GM19043 (cell line): Measurements from ENCODE around the gene ADO.
A peak's percentile ranks its signal among the peaks of the same experiment; 100 is the strongest.

Experiments
- ATAC-seq: cut with Tn5 transposase; IDR thresholded peaks from one replicate; pipeline ENCODE4 v1.9.1; 2021; ENCODE audit warnings: low read depth; ENCODE audit not compliant: unreplicated experiment

ADO gene

DNA sequence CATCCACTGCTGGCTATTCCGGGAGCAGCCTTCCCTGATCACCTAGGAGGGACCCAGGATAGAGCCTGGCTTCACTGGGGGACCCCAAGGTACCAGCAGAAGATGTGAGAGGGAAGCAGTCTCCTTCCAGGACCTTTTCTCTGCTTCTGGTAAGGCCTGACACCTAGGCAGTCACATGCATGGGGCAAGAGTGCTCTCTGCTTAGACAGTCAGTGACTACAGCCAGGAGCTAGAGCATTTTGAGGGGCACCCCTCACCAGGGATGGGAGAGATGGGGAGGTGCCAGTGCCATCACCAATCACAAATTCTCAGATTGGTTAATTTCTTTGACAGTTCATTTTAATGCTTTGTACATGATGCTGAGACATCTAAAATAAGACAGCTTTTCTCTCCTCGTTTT lies 13.9 kb upstream of the ADO start:
- no peak for ATAC-seq

DNA sequence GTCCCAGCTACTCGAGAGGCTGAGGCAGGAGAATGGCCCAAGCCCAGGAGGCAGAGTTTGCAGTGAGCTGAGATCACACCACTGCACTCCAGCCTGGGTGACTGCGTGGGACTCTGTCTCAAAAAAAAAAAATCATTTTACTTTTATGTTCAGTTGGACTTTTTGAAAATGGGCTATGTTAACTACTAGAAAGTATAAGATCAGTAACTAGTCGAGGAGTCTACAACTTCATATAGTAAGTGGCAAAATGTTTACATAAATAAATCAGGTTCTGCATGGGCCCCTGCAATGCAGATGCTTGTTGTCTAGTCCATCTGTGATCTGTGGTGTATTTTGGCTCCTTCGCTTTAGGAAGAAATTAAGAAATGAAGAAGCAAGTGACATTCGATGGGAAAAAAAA lies 12.3 kb upstream of the ADO start:
- no peak for ATAC-seq

DNA sequence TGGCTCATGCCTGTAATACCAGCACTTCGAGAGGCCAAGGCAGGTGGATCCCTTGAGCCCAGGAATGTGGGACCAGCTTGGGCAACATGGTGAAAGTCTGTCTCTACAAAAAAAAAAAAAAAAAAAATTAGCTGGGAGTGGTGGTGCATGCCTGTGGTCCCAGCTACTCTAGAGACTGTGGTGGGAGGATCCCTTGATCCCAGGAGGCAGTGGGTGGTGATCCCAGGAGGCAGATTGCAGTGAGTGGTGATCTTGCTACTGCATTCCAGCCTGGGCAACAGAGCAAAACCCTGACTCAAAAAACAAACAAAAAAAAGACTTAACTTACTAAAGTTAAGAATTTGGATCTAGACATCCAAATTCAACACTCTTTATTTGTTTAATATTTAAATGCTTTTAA lies 10.2 kb upstream of the ADO start:
- ATAC-seq: no peak

DNA sequence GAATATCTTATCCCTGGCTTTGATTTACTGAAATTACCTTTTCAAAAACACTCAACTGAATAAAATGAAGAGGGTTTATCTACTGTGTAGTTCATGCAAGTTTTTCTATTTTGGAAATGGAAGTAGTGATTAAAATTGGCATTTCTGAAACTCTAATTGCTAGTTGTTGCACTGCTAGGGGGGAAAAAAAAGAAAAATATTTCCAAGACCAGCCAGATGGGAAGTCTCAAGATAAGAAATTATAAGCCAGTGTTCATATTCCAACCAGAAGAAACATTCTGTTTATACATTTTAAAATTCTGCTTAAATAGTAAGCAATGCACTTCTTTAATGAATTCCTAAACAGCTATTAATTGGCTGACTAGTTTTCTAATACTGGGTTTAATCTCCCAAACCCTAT lies 9.4 kb upstream of the ADO start:
- no peak for ATAC-seq

DNA sequence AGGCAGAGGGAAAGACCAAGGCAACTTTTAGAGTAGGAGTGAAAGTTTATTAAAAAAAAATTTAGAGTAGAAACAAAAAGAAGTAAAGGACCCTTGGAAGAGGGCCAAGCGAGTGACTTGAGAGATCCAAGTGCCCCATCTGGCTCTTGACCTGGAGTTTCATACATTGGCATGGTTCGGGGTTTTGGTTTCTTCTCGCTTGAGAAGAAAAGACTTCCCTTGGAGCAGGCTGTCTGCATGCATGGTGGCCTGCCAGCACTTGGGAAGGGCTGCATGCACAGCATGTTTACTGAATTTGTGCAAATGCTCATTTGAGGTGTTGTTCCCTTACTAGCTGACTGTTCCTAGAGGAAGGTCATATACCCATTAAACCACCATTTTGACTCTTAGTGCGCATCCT lies 8.8 kb upstream of the ADO start:
- no peak for ATAC-seq

DNA sequence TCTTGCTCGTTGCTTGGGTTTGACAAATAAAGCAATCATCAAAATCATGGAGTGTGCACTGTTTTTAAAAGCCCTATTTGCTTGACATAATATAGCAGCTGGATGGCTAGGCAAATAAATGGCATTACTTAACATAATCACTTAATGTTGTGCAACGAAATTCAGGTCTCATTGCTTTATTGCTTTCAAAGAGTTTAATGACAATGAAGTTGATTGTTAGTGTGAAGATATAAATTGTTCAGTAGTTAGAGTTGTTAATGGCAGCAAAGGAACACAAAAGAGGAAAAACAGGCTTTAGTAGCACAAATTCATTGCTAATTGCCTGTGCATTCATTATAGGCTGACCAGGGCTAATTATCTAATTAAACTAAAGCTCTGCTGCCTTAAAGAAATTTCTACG lies 7.6 kb upstream of the ADO start:
- no peak for ATAC-seq

DNA sequence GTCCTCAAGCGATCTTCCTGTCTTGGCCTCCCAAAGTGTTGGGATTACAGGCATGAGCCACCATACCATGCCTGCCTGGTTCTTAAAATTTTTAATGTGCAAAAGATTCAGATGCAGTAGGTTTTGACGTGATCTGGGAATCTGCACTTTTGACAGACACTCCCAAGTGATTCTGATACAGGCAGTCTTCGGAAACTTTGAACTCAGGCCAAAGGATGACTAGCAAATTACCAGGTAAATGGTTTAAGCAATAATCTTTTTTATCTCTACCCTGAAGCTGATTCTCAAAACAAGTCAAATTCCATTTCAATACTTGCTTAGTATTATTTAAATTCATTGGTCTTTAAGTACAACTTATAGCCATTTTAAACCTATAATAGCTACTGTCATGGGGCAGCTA lies 2.6 kb upstream of the ADO start:
- no peak for ATAC-seq

DNA sequence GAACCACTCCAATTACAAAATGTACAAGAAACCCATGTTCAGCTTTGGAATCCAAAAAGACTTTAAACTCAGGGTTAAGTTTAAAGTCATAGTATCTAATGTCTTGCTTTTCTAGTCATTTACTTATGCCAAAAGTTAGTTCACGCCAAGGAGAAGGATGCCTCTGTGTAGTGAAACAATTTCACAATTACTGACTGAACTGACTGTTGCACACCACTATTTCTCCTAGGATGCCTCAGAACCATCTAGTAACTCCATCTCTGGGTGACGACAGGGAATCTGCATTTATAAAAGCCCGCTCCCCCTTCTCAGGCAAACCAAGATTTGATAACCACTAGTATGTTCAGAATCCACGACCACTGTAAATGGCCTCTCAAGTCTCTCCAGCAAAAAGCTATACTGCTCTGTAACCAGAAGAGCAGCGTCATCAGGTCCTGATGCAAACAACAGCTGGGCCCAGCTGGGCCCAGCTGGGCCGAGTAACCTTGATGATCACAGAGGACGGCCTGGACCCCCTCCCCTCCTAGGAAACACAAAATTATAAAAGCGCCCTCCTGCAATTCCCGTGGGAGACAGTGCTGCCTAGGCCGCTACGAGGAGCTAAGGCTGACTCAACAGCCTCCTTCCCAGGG lies 680 bp upstream of the ADO start:
- ATAC-seq: no peak

DNA sequence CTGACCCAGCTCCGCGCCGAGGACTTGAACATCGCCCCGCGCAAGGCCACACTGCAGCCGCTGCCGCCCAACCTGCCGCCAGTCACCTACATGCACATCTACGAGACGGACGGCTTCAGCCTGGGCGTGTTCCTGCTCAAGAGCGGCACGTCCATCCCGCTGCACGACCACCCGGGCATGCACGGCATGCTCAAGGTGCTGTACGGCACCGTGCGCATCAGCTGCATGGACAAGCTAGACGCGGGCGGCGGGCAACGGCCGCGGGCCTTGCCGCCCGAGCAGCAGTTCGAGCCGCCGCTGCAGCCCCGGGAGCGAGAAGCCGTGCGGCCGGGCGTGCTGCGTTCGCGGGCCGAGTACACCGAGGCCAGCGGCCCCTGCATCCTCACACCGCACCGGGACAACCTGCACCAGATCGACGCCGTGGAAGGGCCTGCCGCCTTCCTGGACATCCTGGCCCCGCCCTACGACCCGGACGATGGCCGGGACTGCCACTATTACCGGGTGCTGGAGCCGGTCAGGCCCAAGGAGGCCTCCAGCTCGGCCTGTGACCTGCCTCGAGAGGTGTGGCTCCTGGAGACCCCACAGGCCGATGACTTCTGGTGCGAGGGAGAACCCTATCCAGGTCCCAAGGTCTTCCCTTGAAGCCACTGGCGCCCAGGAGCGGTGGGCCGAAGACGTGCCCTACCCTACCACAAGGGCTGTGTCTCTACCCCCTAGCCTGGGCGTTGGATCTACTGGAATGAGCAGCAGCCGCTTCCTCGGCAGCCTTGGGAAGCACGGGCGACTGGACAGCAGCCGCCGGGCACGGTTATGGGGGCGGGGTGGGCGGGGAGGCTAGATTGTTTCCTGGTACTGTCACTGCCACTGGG lies 945 bp downstream of the ADO start:
- ATAC-seq: peak; percentile 7

DNA sequence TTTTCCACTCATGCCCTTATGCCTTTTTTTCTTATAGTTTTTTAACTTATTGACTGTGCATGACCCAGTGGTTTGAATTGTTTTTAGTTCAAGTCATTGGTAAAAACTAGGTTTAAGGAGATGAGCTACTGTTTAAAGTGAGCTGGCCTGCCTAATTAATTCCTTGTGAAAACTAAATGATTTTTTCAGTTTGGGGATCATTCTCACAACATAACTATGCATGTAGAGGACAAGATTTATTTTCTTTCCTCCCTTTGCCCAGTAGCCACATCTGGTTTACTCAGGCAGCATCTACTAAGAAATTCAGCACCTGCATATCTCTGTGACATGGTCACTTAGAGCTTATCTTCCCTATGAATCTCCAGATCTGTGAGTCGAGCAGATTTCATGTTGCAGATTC lies 1.7 kb downstream of the ADO start:
- ATAC-seq: no peak

DNA sequence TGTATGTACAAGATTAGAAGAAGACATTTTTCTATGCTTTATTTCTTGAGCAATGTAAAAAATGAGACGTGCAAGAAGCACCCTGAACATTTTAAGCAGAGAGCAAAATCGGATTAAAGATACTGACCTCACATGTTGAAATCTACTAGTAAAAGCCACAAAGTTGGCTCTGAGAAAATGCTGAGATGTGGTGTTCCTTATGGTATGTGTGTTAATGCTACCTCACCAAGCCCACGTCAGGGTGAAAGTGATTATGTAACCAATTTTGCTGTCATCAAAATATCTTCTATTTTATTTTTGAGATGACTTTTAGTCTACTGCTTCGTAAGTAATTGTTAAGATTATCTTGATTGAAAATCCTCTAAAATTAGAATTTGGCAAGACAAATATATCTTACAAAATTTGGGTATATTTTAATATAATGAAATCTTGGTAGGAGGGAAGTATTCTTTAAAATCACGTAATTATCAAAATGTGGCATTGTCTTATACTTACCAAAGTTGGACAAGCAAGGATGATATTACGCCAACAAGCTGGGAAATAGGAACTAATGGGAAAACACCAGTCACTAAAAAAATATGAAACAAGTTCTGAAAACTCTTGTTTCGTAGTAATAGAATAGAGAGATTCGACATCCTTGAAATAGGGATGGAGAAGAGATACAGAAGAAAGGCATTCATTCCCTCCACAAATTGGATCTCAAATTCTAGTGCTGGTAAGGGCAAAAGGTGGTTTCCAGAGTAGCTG lies 5.8 kb downstream of the ADO start:
- ATAC-seq: no peak

DNA sequence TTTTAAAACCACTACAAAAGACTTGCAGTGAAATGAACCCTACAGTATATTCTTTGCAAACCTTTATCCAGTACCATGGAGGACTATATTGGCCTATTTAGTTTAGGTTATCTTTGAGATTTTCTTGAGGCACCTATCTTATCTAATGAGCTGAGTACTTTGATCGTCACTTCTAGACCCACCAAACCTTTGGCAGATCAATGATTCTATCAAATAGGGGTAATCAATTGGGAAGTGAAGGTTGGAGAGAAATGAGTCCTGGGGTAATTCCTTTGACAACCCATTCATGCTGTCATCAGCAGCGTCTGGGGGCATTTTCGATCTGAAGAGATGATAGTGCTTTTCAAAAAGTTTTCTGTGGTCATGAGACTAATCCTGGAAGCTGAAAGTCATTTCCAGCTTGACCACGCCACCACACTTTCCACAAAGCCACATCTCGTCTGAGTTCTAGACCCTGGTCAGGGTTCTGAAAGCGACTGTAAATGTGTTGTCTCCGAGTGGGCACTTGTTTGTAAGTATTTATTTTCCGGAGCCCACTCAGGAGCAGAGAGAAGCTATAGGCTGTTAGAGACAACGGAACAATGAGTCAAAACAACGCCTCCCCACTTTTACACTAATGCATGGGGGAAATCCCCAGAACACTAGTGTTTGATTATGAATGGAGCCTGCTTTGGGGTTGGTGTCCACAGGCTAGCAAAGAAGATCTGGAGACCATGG lies 6.8 kb downstream of the ADO start:
- ATAC-seq: peak; percentile 35

DNA sequence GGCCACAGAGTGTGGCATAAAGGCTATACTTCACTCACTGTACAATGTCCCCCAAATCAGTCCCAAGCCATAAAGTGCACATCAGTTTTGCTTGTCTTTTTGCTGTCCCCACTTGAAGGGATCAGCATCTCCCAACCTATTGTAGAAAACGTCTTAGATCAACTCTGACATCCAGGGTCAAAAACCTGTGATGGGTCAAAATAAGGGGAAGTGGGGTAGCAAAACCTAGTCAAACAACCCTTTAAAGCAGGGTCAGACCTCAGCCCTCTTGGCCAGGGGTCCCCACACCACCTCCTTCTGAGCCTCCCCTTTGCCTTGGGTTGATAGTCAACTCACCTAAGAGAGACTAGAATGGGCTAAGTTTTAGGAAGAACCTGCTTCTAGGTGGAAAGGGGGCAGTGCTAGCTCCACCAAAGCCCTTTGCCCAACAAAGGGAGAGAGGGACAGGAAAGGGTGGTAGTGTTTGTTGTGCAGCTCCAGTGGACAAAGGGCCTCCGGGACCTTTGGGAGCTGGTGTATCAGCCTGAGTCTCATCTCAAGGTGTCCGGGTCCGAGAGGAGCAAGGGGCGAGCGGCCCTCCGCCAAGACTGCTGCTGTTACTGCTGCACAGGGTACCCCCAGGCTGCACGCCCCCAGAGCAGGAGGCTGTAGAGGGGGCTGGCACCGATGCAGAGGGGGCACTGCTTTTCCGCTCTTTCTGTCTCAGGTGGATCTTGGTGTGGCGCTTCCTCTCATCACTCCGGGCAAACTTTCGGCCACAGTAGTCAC lies 8.3 kb downstream of the ADO start:
- ATAC-seq: no peak

DNA sequence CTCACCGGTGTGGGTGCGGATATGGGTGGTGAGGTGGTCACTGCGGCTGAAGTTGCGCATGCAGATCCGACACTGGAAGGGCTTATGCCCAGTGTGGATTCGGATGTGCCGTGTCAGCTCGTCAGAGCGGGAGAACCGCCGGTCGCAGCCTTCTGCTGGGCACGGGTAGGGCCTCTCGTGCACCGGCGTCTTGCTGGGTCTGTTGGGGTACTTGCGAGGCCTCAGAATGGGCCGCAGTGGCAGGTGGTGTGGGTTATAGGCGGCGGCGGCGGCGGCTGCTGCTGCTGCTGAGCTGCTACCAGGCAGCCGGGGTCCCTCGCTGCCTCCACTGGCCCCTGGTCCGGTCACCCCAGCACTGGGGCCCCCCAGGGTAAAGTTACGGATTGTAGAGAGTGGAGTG lies 8.9 kb downstream of the ADO start:
- ATAC-seq: no peak

DNA sequence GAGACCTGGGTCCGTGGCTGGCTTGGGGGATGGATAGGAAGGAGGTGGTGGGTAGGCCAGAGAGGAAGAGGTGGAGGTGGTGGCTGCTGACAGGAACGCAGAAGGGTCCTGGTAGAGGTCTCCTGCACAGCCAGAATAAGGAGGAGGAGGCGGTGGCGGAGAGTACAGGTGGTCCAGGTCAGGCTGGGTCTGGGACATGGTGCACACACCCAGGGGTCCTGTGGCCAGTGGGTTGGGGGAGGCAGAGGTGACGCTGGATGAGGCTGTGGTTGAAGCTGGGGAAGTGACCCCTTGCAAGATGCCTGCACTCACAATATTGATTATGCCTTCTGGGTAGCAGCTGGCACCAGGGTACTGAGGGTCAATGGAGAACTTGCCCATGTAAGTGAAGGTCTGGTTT lies 9.5 kb downstream of the ADO start:
- ATAC-seq: no peak

DNA sequence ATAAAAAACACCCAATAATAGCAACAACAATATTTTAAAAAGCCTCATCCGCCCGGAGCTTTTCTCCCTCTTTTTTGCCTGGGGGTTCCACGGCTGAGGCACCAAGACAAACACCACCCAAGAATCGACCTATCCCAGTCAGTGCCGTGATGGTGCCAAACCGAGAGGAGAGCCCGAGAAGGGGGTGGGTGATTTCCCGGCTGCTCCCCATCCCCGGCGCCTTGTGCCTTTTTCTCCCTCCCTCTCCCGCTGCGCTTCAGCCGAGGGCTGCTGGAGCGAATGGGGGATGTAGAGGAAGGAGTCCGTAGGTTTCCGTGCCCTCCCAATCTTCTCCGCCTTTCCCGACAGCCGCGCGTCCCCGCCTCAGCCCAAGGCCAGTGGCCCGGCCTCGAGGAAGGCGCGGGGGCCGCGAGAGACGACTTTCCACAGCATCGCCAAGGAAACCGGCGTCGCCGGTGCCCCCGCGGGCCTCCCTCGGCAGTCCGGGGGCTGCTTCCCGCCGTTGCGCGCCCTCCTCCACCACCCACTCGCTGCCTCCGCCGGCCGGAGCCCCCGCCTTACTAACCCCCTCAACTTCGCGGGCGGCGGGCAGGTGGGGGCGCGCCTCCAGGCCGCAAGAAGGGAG lies 10.3 kb downstream of the ADO start:
- ATAC-seq: no peak

DNA sequence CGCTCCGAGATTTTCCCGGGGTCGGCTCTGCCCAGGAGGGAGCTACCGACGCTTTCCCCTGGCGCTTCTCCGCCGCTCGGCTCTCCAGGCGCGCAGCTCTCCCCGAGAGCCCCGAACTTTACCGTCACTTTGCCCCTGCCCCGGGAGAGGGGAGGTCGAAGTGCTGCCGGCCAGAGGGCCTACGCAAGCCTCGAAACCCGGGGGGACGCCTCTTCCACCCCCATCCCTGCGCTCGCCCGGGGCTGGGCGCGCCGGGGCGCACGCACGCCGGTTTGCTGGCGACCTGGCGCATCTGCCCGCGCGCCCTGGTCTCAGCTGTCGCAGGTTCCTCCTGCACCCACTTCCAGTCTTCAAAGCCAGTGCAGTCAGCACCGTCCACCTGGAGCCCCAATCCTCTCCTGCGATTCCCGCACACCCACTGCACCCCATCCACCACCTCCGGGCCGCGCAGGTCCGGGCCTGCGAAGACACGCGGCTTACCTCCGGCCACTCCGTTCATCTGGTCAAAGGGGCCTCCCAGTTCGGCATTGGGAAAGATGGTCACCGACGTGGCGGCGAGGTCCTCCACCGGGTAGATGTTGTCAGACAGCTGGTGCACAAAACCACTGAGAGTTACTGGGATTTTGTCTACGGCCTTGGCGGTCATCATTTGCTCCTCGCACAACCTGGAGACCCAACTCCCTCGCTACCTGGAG lies 11.0 kb downstream of the ADO start:
- ATAC-seq: no peak

DNA sequence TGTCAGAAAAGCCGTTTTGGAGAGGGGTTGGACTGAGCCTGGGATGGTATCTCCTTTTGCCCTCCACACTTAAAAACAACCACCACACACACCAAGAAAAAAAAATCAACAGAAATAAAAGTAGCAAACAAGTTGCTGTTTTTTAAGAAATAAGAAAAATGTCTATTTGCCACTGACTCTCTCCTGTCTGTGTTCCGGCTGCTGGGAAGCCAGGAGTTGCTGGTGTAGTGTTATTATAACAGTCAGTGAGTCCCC lies 11.5 kb downstream of the ADO start:
- ATAC-seq: no peak

DNA sequence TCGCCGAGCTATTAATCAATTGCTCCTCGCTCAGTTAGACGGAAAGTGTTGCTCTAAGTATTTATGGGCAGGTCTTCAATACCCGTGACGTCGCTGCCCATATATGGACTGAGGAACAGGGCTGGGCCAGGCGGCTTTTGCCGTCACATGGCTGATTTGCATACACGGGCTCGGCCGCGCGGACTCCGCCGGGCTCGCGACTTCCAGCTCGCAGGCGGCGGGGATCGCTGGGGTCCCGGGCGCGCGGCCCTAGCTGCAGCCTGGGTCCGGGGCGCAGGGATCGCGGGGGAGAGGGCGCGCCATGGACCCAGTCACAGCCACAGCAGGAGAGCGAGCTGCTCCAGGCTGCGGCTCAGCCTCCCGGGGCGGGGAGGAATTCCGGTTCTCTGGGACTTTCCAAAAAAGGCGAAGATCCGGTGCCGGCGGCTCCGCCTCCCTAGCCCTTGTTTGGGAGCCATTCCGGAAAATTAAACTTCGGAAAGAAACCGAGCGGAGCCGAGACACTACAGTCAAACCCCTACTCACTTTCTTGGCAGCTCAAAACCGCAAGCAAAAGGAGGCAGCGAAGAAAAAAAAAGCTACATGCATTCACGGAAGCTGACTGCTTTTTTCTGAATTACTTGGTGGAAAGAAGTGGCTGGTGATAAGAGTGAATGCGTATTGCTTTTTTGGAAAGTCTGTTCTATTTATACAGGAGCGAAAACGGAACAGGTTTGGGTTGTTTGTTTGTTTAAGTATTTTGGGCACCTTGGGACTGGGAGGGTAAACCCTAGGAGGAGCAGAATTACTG lies 12.0 kb downstream of the ADO start, which contains the start of gene EGR2:
EGR2 (minus strand) TSS at position 36 of the 790 bp plus-strand sequence. CDS start 337 bp downstream, outside the sequence.
- peak; percentile 75 for ATAC-seq
